SK-N-SH treated with all-trans-retinoic acid at 6 μM for 48 hours (cell line): ENCODE measurements around the gene SFXN2.

Experiments
- ATAC-seq: fragments of 200-7000 bp; cut with Tn5 transposase; 3 replicates; pipeline ENCODE4 v1.9.1; 2020; ENCODE audit warnings: mild to moderate bottlenecking, moderate library complexity
- ARNTL ChIP-seq: fragments of 450-650 bp; formaldehyde crosslinking; IDR thresholded peaks from 2 replicates; pipeline ENCODE4 v1.5.0; 2020; ENCODE audit warnings: low read depth, mild to moderate bottlenecking, moderate library complexity, borderline replicate concordance
- BACH2 ChIP-seq: fragments of 250-450 bp; sonication (Bioruptor Pico); IDR thresholded peaks from 2 replicates; pipeline ENCODE4 v1.9.0; 2021; ENCODE audit warnings: mild to moderate bottlenecking, borderline replicate concordance
- CREB5 ChIP-seq: fragments of 250-450 bp; sonication (Bioruptor Pico); IDR thresholded peaks from 2 replicates; pipeline ENCODE4 v1.5.1; 2020; ENCODE audit warnings: low read depth, mild to moderate bottlenecking, moderate library complexity
- CSRNP3 ChIP-seq: fragments of 250-450 bp; sonication (Bioruptor Pico); IDR thresholded peaks from 2 replicates; pipeline ENCODE4 v1.5.1; 2021; ENCODE audit warnings: mild to moderate bottlenecking, moderate library complexity
- ESRRG ChIP-seq: fragments of 250-450 bp; sonication (Bioruptor Pico); IDR thresholded peaks from 2 replicates; pipeline ENCODE4 v1.6.1; 2021; ENCODE audit warnings: mild to moderate bottlenecking
- GLIS3 ChIP-seq: fragments of 250-450 bp; sonication (Bioruptor Pico); IDR thresholded peaks from 2 replicates; pipeline ENCODE4 v1.5.0; 2020; ENCODE audit warnings: mild to moderate bottlenecking, moderate library complexity
- ISL1 ChIP-seq: fragments of 250-450 bp; sonication (Bioruptor Pico); IDR thresholded peaks from 2 replicates; pipeline ENCODE4 v2.1.2; 2022; ENCODE audit warnings: mild to moderate bottlenecking, moderate library complexity
- OSR1 ChIP-seq: fragments of 250-450 bp; sonication (Bioruptor Pico); IDR thresholded peaks from 2 replicates; pipeline ENCODE4 v1.8.0; 2022; ENCODE audit warnings: moderate library complexity, mild to moderate bottlenecking, inconsistent platforms
- PATZ1 ChIP-seq: fragments of 250-450 bp; sonication (Bioruptor Pico); IDR thresholded peaks from 2 replicates; pipeline ENCODE4 v1.8.0; 2020; ENCODE audit warnings: mild to moderate bottlenecking, moderate library complexity, borderline replicate concordance
- POU6F1 ChIP-seq: fragments of 250-450 bp; sonication (Bioruptor Pico); IDR thresholded peaks from 2 replicates; pipeline ENCODE4 v1.8.0; 2021; ENCODE audit warnings: low read depth, mild to moderate bottlenecking, moderate library complexity, borderline replicate concordance
- PPARA ChIP-seq: fragments of 250-450 bp; sonication (Bioruptor Pico); IDR thresholded peaks from 2 replicates; pipeline ENCODE4 v1.5.0; 2020; ENCODE audit warnings: mild to moderate bottlenecking, borderline replicate concordance
- RARB ChIP-seq: fragments of 250-450 bp; sonication (Bioruptor Pico); IDR thresholded peaks from 2 replicates; pipeline ENCODE4 v1.8.0; 2021; ENCODE audit warnings: mild to moderate bottlenecking, moderate library complexity
- SNAI2 ChIP-seq: fragments of 250-450 bp; sonication (Bioruptor Pico); IDR thresholded peaks from 2 replicates; pipeline ENCODE4 v1.5.0; 2020; ENCODE audit warnings: mild to moderate bottlenecking, moderate library complexity
- TCF4 ChIP-seq: fragments of 250-450 bp; sonication (Bioruptor Pico); IDR thresholded peaks from 2 replicates; pipeline ENCODE4 v1.8.0; 2021; ENCODE audit warnings: mild to moderate bottlenecking, moderate library complexity, borderline replicate concordance
- TSHZ2 ChIP-seq: fragments of 250-450 bp; sonication (Bioruptor Pico); IDR thresholded peaks from 2 replicates; pipeline ENCODE4 v1.5.0; 2020; ENCODE audit warnings: mild to moderate bottlenecking, moderate library complexity
- ZC3H10 ChIP-seq: fragments of 250-450 bp; sonication (Bioruptor Pico); IDR thresholded peaks from 2 replicates; pipeline ENCODE4 v1.5.1; 2021; ENCODE audit warnings: mild to moderate bottlenecking, moderate library complexity
- ZFP3 ChIP-seq: fragments of 250-450 bp; sonication (Bioruptor Pico); IDR thresholded peaks from 2 replicates; pipeline ENCODE4 v1.5.0; 2020; ENCODE audit warnings: mild to moderate bottlenecking, moderate library complexity
- ZFP30 ChIP-seq: fragments of 450-650 bp; formaldehyde crosslinking; IDR thresholded peaks from 2 replicates; pipeline ENCODE4 v1.5.0; 2022; ENCODE audit warnings: mild to moderate bottlenecking, moderate library complexity
- ZNF565 ChIP-seq: fragments of 450-650 bp; formaldehyde crosslinking; conservative IDR thresholded peaks from 2 replicates; pipeline ENCODE4 v1.5.0; 2020; ENCODE audit warnings: low read depth, mild to moderate bottlenecking, moderate library complexity
- ZNF70 ChIP-seq: fragments of 450-650 bp; formaldehyde crosslinking; IDR thresholded peaks from 2 replicates; pipeline ENCODE4 v1.5.0; 2020; ENCODE audit warnings: mild to moderate bottlenecking, moderate library complexity
- ZNF8 ChIP-seq: fragments of 450-650 bp; formaldehyde crosslinking; IDR thresholded peaks from 2 replicates; pipeline ENCODE4 v1.5.0; 2020; ENCODE audit warnings: mild to moderate bottlenecking, moderate library complexity

SFXN2 gene

GRCh38 chr10:102673236-102673818 lies 41.1 kb upstream of the SFXN2 start (continued):
- TF ChIP-seq POU6F1 (CRISPR knock-in tag) (no peak), SNAI2 (CRISPR knock-in tag) (no peak)

GRCh38 chr10:102673819-102674511 lies 40.5 kb upstream of the SFXN2 start:
- TF ChIP-seq CSRNP3 (CRISPR knock-in tag): no peak
- TF ChIP-seq ZNF8 (CRISPR knock-in tag): no peak
- TF ChIP-seq ARNTL (CRISPR knock-in tag): no peak
- TF ChIP-seq ZC3H10 (CRISPR knock-in tag): no peak
- no peak for TF ChIP-seq ZNF70 (CRISPR knock-in tag)
- no peak for TF ChIP-seq BACH2
- TF ChIP-seq SNAI2 (CRISPR knock-in tag): no peak
- TF ChIP-seq TSHZ2: no peak
- TF ChIP-seq, all 23 proteins: peak for 0
- ATAC-seq: no peak

- no peak for ATAC-seq
- TF ChIP-seq ZC3H10 (CRISPR knock-in tag) (no peak), ZNF8 (CRISPR knock-in tag) (no peak)
Observed at GRCh38 chr10:102674566-102674965, 39.9 kb upstream of the SFXN2 start.

GRCh38 chr10:102675011-102675665 lies 39.3 kb upstream of the SFXN2 start:
- no peak for ATAC-seq
- TF ChIP-seq PPARA (CRISPR knock-in tag): no peak
- no peak for TF ChIP-seq GLIS3
- TF ChIP-seq ZFP30 (CRISPR knock-in tag): no peak
- no peak for TF ChIP-seq TSHZ2
- no peak for TF ChIP-seq ARNTL (CRISPR knock-in tag)
- no peak for TF ChIP-seq ZNF8 (CRISPR knock-in tag)
- no peak for TF ChIP-seq RARB (CRISPR knock-in tag)
- no peak for TF ChIP-seq ZNF565 (CRISPR knock-in tag)
- TF ChIP-seq ZFP3 (CRISPR knock-in tag): no peak
- no peak for TF ChIP-seq OSR1 (CRISPR knock-in tag)
- no peak for TF ChIP-seq PATZ1 (CRISPR knock-in tag)
- TF ChIP-seq BACH2: no peak
- no peak for TF ChIP-seq CREB5 (CRISPR knock-in tag)
- TF ChIP-seq TCF4 (CRISPR knock-in tag): no peak
- TF ChIP-seq ESRRG: no peak
- no peak for TF ChIP-seq CSRNP3 (CRISPR knock-in tag)
- no peak for TF ChIP-seq ISL1
